ENCODE results near the gene PPP1R7. TPM values are rescaled to one million over a fixed set of nuclear protein-coding genes. Genes with fewer than 3 reads are reported as not detected.
A peak's percentile ranks its signal among the peaks of the same experiment; 100 is the strongest.
"Not testable (repeated sequence)": the region's sequence is repeated elsewhere in the genome, so short reads cannot be mapped to it uniquely, and the experiment has no call there.

Gene PPP1R7
- polyA plus RNA-seq (ENCODE audit: insufficient read length in 10 of 10) = 10 to 100 TPM; 62.8 to 85.5 (median 79.6) TPM
- long read RNA-seq, donor 1, transcript PPP1R7-201 (10 exons, 2,386 nt) = major isoform, 27 of 58 reads
- long read RNA-seq, donor 1, transcript PPP1R7-206 (9 exons, 965 nt) = minor isoform, 8 of 58 reads
- long read RNA-seq, donor 1, partial matches to known transcripts = 20 of 58 reads
- long read RNA-seq, donor 1, other reads (novel, unspliced or antisense) = 0 of 58 reads
- long read RNA-seq, donor 2, transcript PPP1R7-201 (10 exons, 2,386 nt) = major isoform, 21 of 44 reads
- long read RNA-seq, donor 2, transcript PPP1R7-206 (9 exons, 965 nt) = minor isoform, 8 of 44 reads
- long read RNA-seq, donor 2, partial matches to known transcripts = 15 of 44 reads
- long read RNA-seq, donor 2, other reads (novel, unspliced or antisense) = 0 of 44 reads
- long read RNA-seq, donor 3 = 0 reads
- long read RNA-seq, donor 4, transcript PPP1R7-201 (10 exons, 2,386 nt) = major isoform, 10 of 23 reads
- long read RNA-seq, donor 4, transcript PPP1R7-206 (9 exons, 965 nt) = minor isoform, 6 of 23 reads
- long read RNA-seq, donor 4, partial matches to known transcripts = 6 of 23 reads
- long read RNA-seq, donor 4, other reads (novel, unspliced or antisense) = 0 of 23 reads
- long read RNA-seq, donor 5, transcript PPP1R7-201 (10 exons, 2,386 nt) = minor isoform, 8 of 30 reads
- long read RNA-seq, donor 5, transcript PPP1R7-206 (9 exons, 965 nt) = major isoform, 11 of 30 reads
- long read RNA-seq, donor 5, partial matches to known transcripts = 9 of 30 reads
- long read RNA-seq, donor 5, other reads (novel, unspliced or antisense) = 0 of 30 reads
- long read RNA-seq, donor 6, transcript PPP1R7-201 (10 exons, 2,386 nt) = major isoform, 13 of 35 reads
- long read RNA-seq, donor 6, transcript PPP1R7-206 (9 exons, 965 nt) = minor isoform, 9 of 35 reads
- long read RNA-seq, donor 6, partial matches to known transcripts = 12 of 35 reads
- long read RNA-seq, donor 6, other reads (novel, unspliced or antisense) = 0 of 35 reads
- long read RNA-seq, donor 7, transcript PPP1R7-201 (10 exons, 2,386 nt) = major isoform, 12 of 26 reads
- long read RNA-seq, donor 7, partial matches to known transcripts = 9 of 26 reads
- long read RNA-seq, donor 7, other reads (novel, unspliced or antisense) = 0 of 26 reads
- long read RNA-seq, donor 8, transcript PPP1R7-201 (10 exons, 2,386 nt) = major isoform, 9 of 25 reads
- long read RNA-seq, donor 8, partial matches to known transcripts = 11 of 25 reads
- long read RNA-seq, donor 8, other reads (novel, unspliced or antisense) = 0 of 25 reads
- long read RNA-seq, donor 9, partial matches to known transcripts = 0 of 1 reads
- long read RNA-seq, donor 9, other reads (novel, unspliced or antisense) = 0 of 1 reads

DNA sequence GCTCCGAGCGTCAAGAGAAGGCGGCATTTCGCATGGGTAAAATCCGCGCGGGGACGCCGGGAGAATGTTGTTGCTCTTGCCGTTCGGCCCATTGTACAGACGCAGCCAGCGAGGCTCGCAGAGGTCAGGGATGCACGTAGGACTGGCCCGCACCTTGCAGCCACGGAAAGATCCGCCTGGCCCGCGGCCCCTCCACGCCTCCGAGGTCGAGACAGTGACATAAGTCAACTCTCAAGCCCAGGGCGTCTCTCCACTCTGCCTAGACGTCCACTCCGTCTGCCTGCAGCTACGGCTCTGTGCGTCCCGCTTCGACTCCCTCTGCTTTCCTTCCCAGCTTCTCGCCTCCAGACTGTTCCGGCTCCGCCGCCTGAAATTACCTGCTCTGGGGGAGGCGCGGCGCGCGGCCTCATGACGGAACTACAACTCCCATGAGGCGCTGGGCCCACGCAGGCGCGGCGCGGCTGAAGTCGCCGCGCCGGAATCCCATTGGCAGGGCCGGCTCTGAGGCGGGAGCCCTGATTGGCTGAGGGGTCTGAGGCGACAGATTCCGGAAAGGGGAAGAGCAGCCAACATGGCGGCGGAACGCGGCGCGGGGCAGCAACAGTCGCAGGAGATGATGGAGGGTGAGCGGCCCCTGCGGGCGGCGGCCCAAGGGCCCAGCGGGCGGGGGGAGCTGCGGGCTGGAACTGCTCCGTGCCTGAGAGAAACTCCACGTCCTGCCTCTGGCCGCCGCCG, at the start of gene PPP1R7:
Gene PPP1R7 (plus strand): TSS at position 543 of the 735 bp plus-strand sequence. CDS start 29 bp downstream, at position 572.
- DNase-seq = peak; percentile 95 to 97 (median 95)

DNA sequence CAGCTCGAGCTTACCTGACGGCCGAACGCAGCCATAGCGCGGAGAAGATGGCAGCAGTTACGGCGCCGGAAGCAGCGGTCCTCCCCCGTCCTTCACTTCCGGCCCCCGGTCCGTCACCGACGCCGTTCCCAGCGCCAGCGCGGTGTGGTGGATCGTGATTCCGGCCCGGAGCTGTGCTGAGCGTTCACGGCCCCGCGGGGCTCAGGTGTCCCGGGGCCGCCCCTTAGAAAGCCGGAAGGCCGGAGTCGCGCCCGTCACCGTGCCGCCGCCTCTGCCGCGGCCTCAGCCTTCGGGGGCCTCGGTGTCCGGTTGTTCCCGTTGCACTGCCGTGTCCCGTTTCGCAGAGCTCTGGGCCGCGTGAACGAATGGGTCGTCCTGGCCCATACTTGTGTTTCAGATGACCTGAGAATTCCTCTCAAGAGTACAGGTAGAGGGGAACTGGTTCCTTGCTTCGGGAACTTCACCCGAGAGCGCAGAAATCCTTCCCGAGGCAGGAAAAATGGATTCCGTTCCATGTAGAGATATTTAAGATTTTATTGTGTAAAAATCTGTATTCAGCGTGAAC, 47.9 kb upstream of the PPP1R7 start, which contains the start of gene MTERF4:
Gene MTERF4 (minus strand): TSS at position 49 of the 565 bp plus-strand sequence. CDS start 14 bp downstream, at position 35.
- DNase-seq = peak; percentile 81 to 96 (median 91)

GRCh38 chr2:241103176-241103595, 47.1 kb upstream of the PPP1R7 start:
- DNase-seq = no peak

GRCh38 chr2:241104611-241105010, 45.7 kb upstream of the PPP1R7 start:
- not testable (repeated sequence) for DNase-seq

DNA sequence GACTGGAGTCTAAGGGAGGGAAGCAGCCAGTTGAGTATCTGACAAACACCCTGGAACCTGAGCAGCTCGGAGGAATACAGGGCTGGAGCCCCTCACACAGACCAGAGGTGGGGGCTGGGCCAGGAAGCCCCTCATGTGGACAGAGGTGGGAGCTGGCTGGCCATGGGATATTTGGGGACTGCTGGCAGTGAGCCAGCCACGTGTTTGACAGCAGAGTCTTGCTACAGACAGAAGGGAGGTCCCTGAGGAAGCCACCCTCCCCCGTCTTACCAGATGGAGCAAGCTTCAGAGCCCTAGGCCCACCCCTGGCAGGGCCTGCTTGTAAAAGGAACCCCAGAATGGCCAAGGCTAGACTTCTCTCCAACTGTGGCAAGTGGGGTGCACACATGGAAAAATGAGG, 44.6 kb upstream of the PPP1R7 start:
- no peak for DNase-seq

DNA sequence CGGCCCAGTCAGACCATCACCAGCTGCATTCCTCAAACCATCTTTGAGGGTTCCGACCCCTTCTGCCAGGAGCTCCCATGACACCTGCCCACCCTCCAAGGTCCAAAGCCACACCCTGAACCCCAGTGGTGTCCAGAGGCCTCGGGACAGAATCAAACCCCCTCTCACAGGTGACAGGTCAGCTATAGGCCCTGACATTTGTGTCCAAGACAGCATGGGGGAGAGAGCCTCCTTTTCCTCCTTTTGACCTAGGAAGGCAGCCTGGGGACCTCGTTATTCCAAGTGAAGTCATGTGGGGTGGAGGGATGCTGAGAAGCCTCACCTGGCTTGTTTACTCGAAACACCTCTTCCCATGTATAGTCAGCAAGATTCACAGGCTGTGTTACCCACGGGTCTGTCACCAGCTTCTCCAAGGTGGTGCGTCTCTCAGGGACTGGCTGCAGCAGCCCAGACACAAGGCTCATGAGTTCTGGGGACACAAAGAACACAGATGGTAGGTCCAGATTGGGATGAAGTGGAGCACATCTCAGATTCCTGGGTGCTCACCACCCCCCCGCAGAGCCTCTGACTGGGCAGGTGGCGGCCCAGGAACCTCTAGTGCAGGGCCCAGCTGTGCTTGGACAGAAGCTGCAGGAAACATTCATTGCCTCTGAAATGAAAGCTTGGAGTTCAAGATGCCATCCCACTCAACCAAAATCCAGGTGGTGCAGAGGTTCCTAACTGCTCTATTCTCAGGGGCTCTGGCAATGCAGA, 43.1 kb upstream of the PPP1R7 start:
- no peak for DNase-seq

- DNase-seq = no peak
Observed at GRCh38 chr2:241108271-241109209, 41.7 kb upstream of the PPP1R7 start.

DNA sequence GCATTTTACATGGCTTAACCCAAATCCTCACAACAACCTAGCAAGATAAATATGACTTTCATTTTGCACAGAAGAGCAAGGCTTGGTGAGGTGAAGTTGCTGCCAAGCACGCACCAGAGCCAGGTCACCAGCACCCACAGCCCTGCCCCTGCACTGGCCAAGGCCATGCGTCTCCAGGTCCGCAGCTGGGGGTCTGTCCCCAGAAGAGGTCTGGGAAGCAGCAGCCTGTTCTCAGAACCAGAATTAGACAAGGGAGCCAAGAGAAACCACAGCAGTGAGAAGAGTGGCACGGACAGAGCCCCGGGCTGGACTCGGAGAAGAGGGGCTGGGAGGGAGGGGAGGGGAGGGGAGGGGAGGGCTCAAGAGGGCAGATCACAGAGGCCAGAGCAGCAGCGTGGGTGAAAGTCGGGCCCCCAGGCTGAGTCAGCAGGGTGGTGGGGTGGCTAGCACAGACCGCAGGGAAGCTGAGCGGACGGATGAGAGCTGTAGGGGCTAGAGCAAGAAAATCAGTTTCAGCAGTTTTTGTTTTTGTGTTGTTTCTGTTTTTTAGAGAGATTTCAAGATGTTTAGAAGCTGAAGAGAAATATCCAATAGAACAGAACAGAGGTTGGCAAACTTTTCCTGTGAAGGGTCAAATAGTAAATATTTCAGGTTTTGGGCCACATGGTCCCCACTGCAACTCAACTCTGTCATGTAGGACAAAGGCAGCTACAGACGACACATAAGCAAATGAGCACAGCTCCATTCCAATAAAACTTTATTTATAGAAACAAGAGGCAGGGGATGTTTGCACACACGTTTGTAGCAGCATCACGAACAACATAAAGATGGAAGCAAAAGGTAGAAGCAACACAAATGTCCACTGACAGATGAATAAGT, 40.8 kb upstream of the PPP1R7 start:
- no peak for DNase-seq

DNA sequence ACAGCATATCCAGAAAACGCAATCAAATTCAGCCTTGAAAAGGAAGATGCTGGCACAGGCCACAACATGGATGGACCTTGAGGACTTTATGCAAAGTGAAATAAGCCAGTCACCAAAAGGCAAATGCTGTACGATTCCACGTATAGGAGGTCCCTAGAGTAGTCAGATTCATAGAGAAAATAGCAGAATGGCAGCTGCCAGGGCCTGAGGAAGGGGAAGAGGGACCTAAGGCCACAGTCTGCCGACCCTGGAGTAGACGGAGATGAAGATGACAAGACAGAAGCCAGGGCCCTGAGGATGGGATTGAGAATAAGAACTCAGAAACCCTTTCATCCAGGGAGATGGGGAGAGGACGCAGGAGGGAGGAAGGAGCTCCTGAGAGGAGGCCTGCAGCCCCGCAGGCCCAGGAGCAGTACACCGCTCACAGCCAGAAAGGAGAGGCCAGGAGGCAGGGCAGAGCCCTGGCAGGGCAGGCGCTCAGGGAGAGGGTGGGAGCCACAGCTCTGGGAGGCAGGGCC, 40.1 kb upstream of the PPP1R7 start:
- no peak for DNase-seq

DNA sequence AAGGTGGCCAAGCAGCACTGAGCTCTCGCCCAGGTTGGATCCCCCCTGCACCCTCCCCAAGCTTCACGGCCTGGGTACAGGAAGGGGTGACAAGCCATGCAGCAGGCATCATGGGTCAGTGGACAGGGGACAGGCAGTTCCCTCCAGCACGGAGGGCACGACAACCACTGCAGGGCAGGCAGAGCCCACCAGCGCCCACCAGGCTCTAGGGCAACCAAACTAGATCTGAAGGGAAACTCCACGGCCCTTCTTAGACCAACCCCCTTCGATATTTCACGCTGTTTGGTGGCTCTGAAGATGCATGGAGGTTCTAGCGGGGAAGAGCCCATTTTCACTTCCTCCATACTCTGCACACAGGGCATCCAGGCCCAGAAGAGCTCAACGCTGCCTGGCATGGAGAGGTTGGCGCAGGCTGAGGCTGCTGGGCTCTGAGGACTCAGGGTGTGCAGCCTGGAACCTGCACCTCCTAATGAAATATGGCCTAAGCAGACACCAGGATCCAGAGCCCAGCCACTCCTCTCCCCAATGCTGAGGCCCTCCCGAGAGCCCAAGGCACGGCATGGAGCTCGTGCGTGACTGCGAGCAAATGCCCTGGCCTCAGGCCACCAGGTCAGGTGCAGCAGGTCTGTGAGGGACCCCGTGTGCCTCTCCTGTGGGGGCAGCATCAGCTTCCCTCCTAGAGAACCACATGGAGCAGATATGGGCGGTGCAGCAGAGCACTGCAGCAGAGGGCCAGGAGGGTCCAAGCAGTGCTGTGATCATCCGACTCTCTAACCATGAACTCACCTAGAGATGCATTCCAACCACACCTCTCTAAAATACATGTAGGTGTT, 39.4 kb upstream of the PPP1R7 start:
- DNase-seq = no peak

DNA sequence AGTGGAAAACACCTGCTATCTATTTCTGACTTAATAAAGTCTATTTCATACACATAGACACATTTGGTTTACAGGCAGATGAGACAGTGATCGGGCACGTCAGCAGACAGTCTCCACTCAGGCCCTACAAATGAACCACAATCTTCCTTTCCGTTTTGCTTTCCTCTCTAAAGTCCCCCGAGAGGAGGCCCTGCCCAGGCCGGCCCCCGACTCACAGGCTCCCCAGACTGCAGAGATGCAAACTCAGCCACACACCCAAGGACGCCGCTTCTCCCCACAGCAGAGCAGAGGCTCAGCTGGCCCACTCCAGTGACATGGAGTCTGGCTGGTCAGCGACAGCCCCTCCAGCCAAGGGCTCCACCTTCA, 38.8 kb upstream of the PPP1R7 start:
- DNase-seq = no peak

GRCh38 chr2:241112046-241112445, 38.2 kb upstream of the PPP1R7 start:
- DNase-seq = no peak

- no peak for DNase-seq
Observed at GRCh38 chr2:241112592-241112991, 37.7 kb upstream of the PPP1R7 start.

GRCh38 chr2:241114836-241115235, 35.4 kb upstream of the PPP1R7 start:
- DNase-seq = no peak

DNA sequence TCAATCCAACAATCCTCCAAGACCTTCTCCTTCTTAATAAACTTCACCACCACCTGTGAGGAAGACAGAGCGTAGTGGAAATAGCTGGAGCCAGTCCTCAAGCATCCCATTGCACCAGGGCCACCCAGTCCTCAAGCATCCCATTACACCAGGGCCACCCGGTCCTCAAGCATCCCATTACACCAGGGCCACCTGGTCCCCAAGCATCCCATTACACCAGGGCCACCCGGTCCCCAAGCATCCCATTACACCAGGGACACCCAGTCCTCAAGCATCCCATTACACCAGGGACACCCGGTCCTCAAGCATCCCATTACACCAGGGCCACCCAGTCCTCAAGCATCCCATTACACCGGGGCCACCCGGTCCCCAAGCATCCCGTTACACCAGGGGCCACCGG, 34.9 kb upstream of the PPP1R7 start:
- no peak for DNase-seq

Data from muscle of back (tissue), 13 donors.